ENCODE measurements around the gene LCE4A. TPM values are rescaled to one million over a fixed set of nuclear protein-coding genes. Genes with fewer than 3 reads are reported as not detected.

The LCE4A gene
- total RNA-seq, 2 donors from 2014 or later, result not detected

- Mint-ChIP-seq H3K4me3 (no peak within 1 kb of the TSS), H3K27ac (no peak within 1 kb of the TSS), H3K36me3 (ENCODE audit: low read depth) (no peaks in the 10 kb centered on the region), H3K4me1 (no peaks in the 10 kb centered on the region), H3K9me3 (peaks cover 92% of the 10 kb centered on the region), H3K27me3 (ENCODE audit: insufficient read depth) (no peaks in the 10 kb centered on the region)
- H3K36me3 ChIP-seq (ENCODE audit: control insufficient read depth, insufficient read depth, low read length), result no peaks in the 10 kb centered on the region
- no peak within 1 kb of the TSS for H3K9ac ChIP-seq (ENCODE audit: extremely low read depth, low read length, poor library complexity, severe bottlenecking)
- peaks cover 58% of the 10 kb centered on the region for H3K9me3 ChIP-seq (ENCODE audit: control insufficient read depth, low read length)
- WGBS, 2 experiments (ENCODE audit: insufficient coverage in 1 of 2, insufficient read length in 1 of 2), result 49% methylated on average over 4 of the region's 4 CpGs; no CpG with 5 or more reads in 1 of the 2 experiments
- no peak within 1 kb of the TSS for H3K27ac ChIP-seq (ENCODE audit: low read depth, low read length)
- H3K4me3 ChIP-seq (ENCODE audit: low read length), result no peak within 1 kb of the TSS
- TF ChIP-seq CTCF (conservative IDR thresholded peaks at IDR 0.05), result no peak
- no peak for DNase-seq
- H3K27me3 ChIP-seq (ENCODE audit: control insufficient read depth, insufficient read depth, low read length, poor library complexity, severe bottlenecking), result no peaks in the 10 kb centered on the region
- no peaks in the 10 kb centered on the region for H3K4me1 ChIP-seq (ENCODE audit: control insufficient read depth, insufficient read depth, low read length)
Measured at GRCh38 chr1:152697701-152698600, 10.0 kb upstream of the LCE4A start, which contains the start of gene LCE2A. TSS of gene LCE2A (plus strand) at chr1:152698345. CDS start at chr1:152698902, 557 bp downstream.

GRCh38 chr1:152699746-152700145 is 8.2 kb upstream of the LCE4A start:
- Mint-ChIP-seq H3K36me3 (ENCODE audit: low read depth) (no peaks in the 10 kb centered on the region), H3K9me3 (peaks cover 93% of the 10 kb centered on the region), H3K4me3 (no peak overlapping the region), H3K4me1 (no peaks in the 10 kb centered on the region), H3K27ac (no peak overlapping the region), H3K27me3 (ENCODE audit: insufficient read depth) (no peaks in the 10 kb centered on the region)
- no peak for TF ChIP-seq CTCF (conservative IDR thresholded peaks at IDR 0.05)
- H3K9ac ChIP-seq (ENCODE audit: extremely low read depth, low read length, poor library complexity, severe bottlenecking), result no peak overlapping the region
- no peaks in the 10 kb centered on the region for H3K4me1 ChIP-seq (ENCODE audit: control insufficient read depth, insufficient read depth, low read length)
- H3K27ac ChIP-seq (ENCODE audit: low read depth, low read length), result no peak overlapping the region
- H3K9me3 ChIP-seq (ENCODE audit: control insufficient read depth, low read length), result peaks cover 74% of the 10 kb centered on the region
- H3K4me3 ChIP-seq (ENCODE audit: low read length), result no peak overlapping the region
- no peak for DNase-seq
- no peaks in the 10 kb centered on the region for H3K27me3 ChIP-seq (ENCODE audit: control insufficient read depth, insufficient read depth, low read length, poor library complexity, severe bottlenecking)
- 50 to 73% methylated on average over 1 to 3 of the region's 4 CpGs for WGBS, 2 experiments (ENCODE audit: insufficient coverage in 1 of 2, insufficient read length in 1 of 2)
- H3K36me3 ChIP-seq (ENCODE audit: control insufficient read depth, insufficient read depth, low read length), result no peaks in the 10 kb centered on the region

GRCh38 chr1:152718238-152718637 is 10.3 kb downstream of the LCE4A start:
- H3K9me3 Mint-ChIP-seq, result peaks cover 96% of the 10 kb centered on the region
- H3K27ac ChIP-seq (ENCODE audit: low read depth, low read length), result no peak overlapping the region
- H3K27me3 ChIP-seq (ENCODE audit: control insufficient read depth, insufficient read depth, low read length, poor library complexity, severe bottlenecking), result no peaks in the 10 kb centered on the region
- no peaks in the 10 kb centered on the region for H3K4me1 Mint-ChIP-seq
- no peaks in the 10 kb centered on the region for H3K4me1 ChIP-seq (ENCODE audit: control insufficient read depth, insufficient read depth, low read length)
- H3K27me3 Mint-ChIP-seq (ENCODE audit: insufficient read depth), result no peaks in the 10 kb centered on the region
- no peak overlapping the region for H3K9ac ChIP-seq (ENCODE audit: extremely low read depth, low read length, poor library complexity, severe bottlenecking)
- TF ChIP-seq CTCF (conservative IDR thresholded peaks at IDR 0.05), result no peak
- no peak overlapping the region for H3K4me3 ChIP-seq (ENCODE audit: low read length)
- no peak overlapping the region for H3K27ac Mint-ChIP-seq
- peaks cover 87% of the 10 kb centered on the region for H3K9me3 ChIP-seq (ENCODE audit: control insufficient read depth, low read length)
- DNase-seq, result no peak
- H3K36me3 Mint-ChIP-seq (ENCODE audit: low read depth), result peaks cover 3% of the 10 kb centered on the region
- H3K36me3 ChIP-seq (ENCODE audit: control insufficient read depth, insufficient read depth, low read length), result no peaks in the 10 kb centered on the region
- no peak overlapping the region for H3K4me3 Mint-ChIP-seq
